Neuron (in vitro differentiated cells): ENCODE data around the gene N4BP2L2.

Experiments used
- H2AFZ ChIP-seq: one replicate; pipeline ENCODE4 v1.6.1; 2013; ENCODE audit warnings: low read depth, mild to moderate bottlenecking, inconsistent platforms, low read length, moderate library complexity
- H3K27me3 ChIP-seq: one replicate; pipeline ENCODE4 v1.6.1; 2013; ENCODE audit warnings: low read length; ENCODE audit not compliant: insufficient read depth
- H3K36me3 ChIP-seq: one replicate; pipeline ENCODE4 v1.6.1; 2013; ENCODE audit warnings: low read length; ENCODE audit not compliant: insufficient read depth
- H3K4me1 ChIP-seq: one replicate; pipeline ENCODE4 v1.6.1; 2013; ENCODE audit warnings: low read length; ENCODE audit not compliant: insufficient read depth
- H3K4me3 ChIP-seq: 2 replicates; pipeline ENCODE4 v1.5.1; 2013; ENCODE audit warnings: mild to moderate bottlenecking, low read length, moderate library complexity
- H3K9me3 ChIP-seq: one replicate; pipeline ENCODE4 v1.6.1; 2013; ENCODE audit warnings: low read length

The N4BP2L2 gene

GRCh38 chr13:32474999-32475792 is 63.4 kb downstream of the N4BP2L2 start:
- Histone ChIP-seq H3K27me3 (no peaks in the 10 kb centered on the region), H2AFZ (no peak overlapping the region), H3K9me3 (no peaks in the 10 kb centered on the region), H3K36me3 (peaks cover 10% of the 10 kb centered on the region), H3K4me1 (no peaks in the 10 kb centered on the region), H3K4me3 (no peak overlapping the region)

GRCh38 chr13:32473650-32474049 is 64.9 kb downstream of the N4BP2L2 start:
- Histone ChIP-seq H3K4me3 (no peak overlapping the region), H2AFZ (no peak overlapping the region), H3K27me3 (no peaks in the 10 kb centered on the region), H3K9me3 (no peaks in the 10 kb centered on the region), H3K36me3 (peaks cover 7% of the 10 kb centered on the region), H3K4me1 (no peaks in the 10 kb centered on the region)

GRCh38 chr13:32472194-32472621 is 66.4 kb downstream of the N4BP2L2 start:
- H3K36me3 ChIP-seq, result peaks cover 2% of the 10 kb centered on the region

GRCh38 chr13:32471187-32471922 is 67.2 kb downstream of the N4BP2L2 start:
- Histone ChIP-seq H3K36me3 (peaks cover 2% of the 10 kb centered on the region), H3K4me1 (no peaks in the 10 kb centered on the region), H3K27me3 (no peaks in the 10 kb centered on the region), H2AFZ (no peak overlapping the region), H3K9me3 (no peaks in the 10 kb centered on the region), H3K4me3 (no peak overlapping the region)

More at GRCh38 chr13:32472194-32472621, 66.4 kb downstream of the N4BP2L2 start:
- Histone ChIP-seq H2AFZ (no peak overlapping the region), H3K4me1 (no peaks in the 10 kb centered on the region), H3K9me3 (no peaks in the 10 kb centered on the region), H3K27me3 (no peaks in the 10 kb centered on the region), H3K4me3 (no peak overlapping the region)

- H3K4me1 ChIP-seq, result no peaks in the 10 kb centered on the region
- H3K4me3 ChIP-seq, result no peak overlapping the region
- H3K27me3 ChIP-seq, result no peaks in the 10 kb centered on the region
- H3K9me3 ChIP-seq, result no peaks in the 10 kb centered on the region
- no peak overlapping the region for H2AFZ ChIP-seq
- H3K36me3 ChIP-seq, result peaks cover 2% of the 10 kb centered on the region
Measured at GRCh38 chr13:32468502-32469142, 70.0 kb downstream of the N4BP2L2 start.

- H2AFZ ChIP-seq, result no peak overlapping the region
Measured at GRCh38 chr13:32456591-32456990, 82.0 kb downstream of the N4BP2L2 start.

GRCh38 chr13:32455594-32455903 is 83.0 kb downstream of the N4BP2L2 start:
- H3K9me3 ChIP-seq, result peaks cover 10% of the 10 kb centered on the region
- no peak overlapping the region for H2AFZ ChIP-seq
- no peaks in the 10 kb centered on the region for H3K27me3 ChIP-seq
- no peaks in the 10 kb centered on the region for H3K4me1 ChIP-seq
- H3K36me3 ChIP-seq, result no peaks in the 10 kb centered on the region
- H3K4me3 ChIP-seq, result no peak overlapping the region

More at GRCh38 chr13:32456591-32456990, 82.0 kb downstream of the N4BP2L2 start:
- H3K36me3 ChIP-seq, result no peaks in the 10 kb centered on the region
- no peaks in the 10 kb centered on the region for H3K27me3 ChIP-seq
- peaks cover 10% of the 10 kb centered on the region for H3K9me3 ChIP-seq
- no peak overlapping the region for H3K4me3 ChIP-seq
- no peaks in the 10 kb centered on the region for H3K4me1 ChIP-seq

GRCh38 chr13:32454886-32455593 is 83.6 kb downstream of the N4BP2L2 start:
- H3K4me1 ChIP-seq, result no peaks in the 10 kb centered on the region
- no peak overlapping the region for H3K4me3 ChIP-seq
- H2AFZ ChIP-seq, result no peak overlapping the region
- no peaks in the 10 kb centered on the region for H3K36me3 ChIP-seq
- peaks cover 10% of the 10 kb centered on the region for H3K9me3 ChIP-seq
- no peaks in the 10 kb centered on the region for H3K27me3 ChIP-seq

GRCh38 chr13:32453981-32454380 is 84.6 kb downstream of the N4BP2L2 start:
- H3K27me3 ChIP-seq, result no peaks in the 10 kb centered on the region
- H3K4me1 ChIP-seq, result no peaks in the 10 kb centered on the region
- no peak overlapping the region for H2AFZ ChIP-seq
- no peaks in the 10 kb centered on the region for H3K36me3 ChIP-seq
- no peak overlapping the region for H3K4me3 ChIP-seq
- H3K9me3 ChIP-seq, result peaks cover 10% of the 10 kb centered on the region

- Histone ChIP-seq H2AFZ (no peak overlapping the region), H3K4me3 (no peak overlapping the region), H3K36me3 (no peaks in the 10 kb centered on the region), H3K4me1 (no peaks in the 10 kb centered on the region), H3K9me3 (no peaks in the 10 kb centered on the region), H3K27me3 (no peaks in the 10 kb centered on the region)
Measured at GRCh38 chr13:32448972-32449371, 89.6 kb downstream of the N4BP2L2 start.

GRCh38 chr13:32447894-32448623 is 90.5 kb downstream of the N4BP2L2 start:
- Histone ChIP-seq H3K4me3 (no peak overlapping the region), H3K36me3 (peaks cover 2% of the 10 kb centered on the region)

GRCh38 chr13:32446773-32447465 is 91.7 kb downstream of the N4BP2L2 start:
- Histone ChIP-seq H3K27me3 (no peaks in the 10 kb centered on the region), H3K4me1 (no peaks in the 10 kb centered on the region), H3K36me3 (peaks cover 2% of the 10 kb centered on the region), H3K4me3 (no peak overlapping the region), H2AFZ (no peak overlapping the region), H3K9me3 (no peaks in the 10 kb centered on the region)

More at GRCh38 chr13:32447894-32448623, 90.5 kb downstream of the N4BP2L2 start:
- H3K9me3 ChIP-seq, result no peaks in the 10 kb centered on the region
- no peak overlapping the region for H2AFZ ChIP-seq
- H3K27me3 ChIP-seq, result no peaks in the 10 kb centered on the region
- H3K4me1 ChIP-seq, result no peaks in the 10 kb centered on the region
